Heart left ventricle (tissue), 13 donors: ENCODE measurements around the gene POMT1.

Experiments used
- CTCF ChIP-seq, 12 donors: fragments of 200-600 bp; sonication (generic) in 4 of 12; IDR thresholded peaks; one replicate each; pipeline versions ENCODE4 v1.5.0 to v1.8.0; 2018 to 2022; ENCODE audit warnings: antibody characterized with exemption in 12 of 12, mild to moderate bottlenecking in 5 of 12
- POLR2A ChIP-seq, 2 donors: fragments of 450-650 bp; IDR thresholded peaks; one replicate each; pipeline ENCODE4 v1.6.1; 2017; ENCODE audit warnings: antibody characterized with exemption in 2 of 2, mild to moderate bottlenecking in 2 of 2, moderate library complexity in 2 of 2
- donor health status: ischemic (EF 13 %, LVEDD 7.1; RV severe dilation, severe dysfunction).
- donor health status: DM: no; HTN: yes; CAD: no.
- donor health status: DM: no; HTN: no; CAD: no.
- donor health status: ischemic (EF 25% LVEDD 6.9; RV normal size, moderate dysfunction).
- donor health status: ischemic (EF 25% LVEDD 5.7; RV mildly dilated, moderate dysfunction).
- donor health status: ischemic (EF 35%, LVEDD 5.7; RV mildly dilated, moderate dysfunction).
- donor health status: nonischemic (EF 11% LVEDD 7.7; RV severe dilation, severe dysfunction).
- donor health status: DM: yes; HTN: yes; CAD: no.
- donor health status: PGD.
- donor health status: ischemic (EF 29% LVEDD 5.4; RV normal size, mild dysfunction).
- donor health status: nonischemic (EF 23%, LVEDD 6.1; RV moderate dilation, normal function).

- TF ChIP-seq CTCF (IDR thresholded peaks at IDR 0.05): no peak
- no peak for TF ChIP-seq POLR2A (IDR thresholded peaks at IDR 0.05)
Observed at GRCh38 chr9:131539223-131539923, 36.7 kb downstream of the POMT1 start.
